Stimulated activated CD8-positive, alpha-beta memory T cell treated with anti-CD3 and anti-CD28 coated beads, Interleukin-12 subunit alpha, Interleukin-12 subunit beta, amount 100 ng/mL, for 4 hours (primary cell): Measurements from ENCODE around the gene RRP9.

Experiments used
- DNase-seq: peaks from one replicate; pipeline ENCODE4 v3.0.0-alpha.2; 2020; ENCODE audit warnings: low read depth

Gene RRP9

GRCh38 chr3:51955893-51956770 lies 14.4 kb upstream of the RRP9 start:
- DNase-seq = no peak

- no peak for DNase-seq
These were observed 13.6 kb upstream of the RRP9 start, which contains the start of gene GPR62 for GRCh38 chr3:51955175-51955892. Gene GPR62 (plus strand): TSS chr3:51955381. CDS start chr3:51955653, 272 bp downstream.

- DNase-seq = no peak
These were observed 13.0 kb upstream of the RRP9 start for GRCh38 chr3:51954713-51955112.

GRCh38 chr3:51954105-51954504 lies 12.4 kb upstream of the RRP9 start:
- no peak for DNase-seq

GRCh38 chr3:51953445-51953844 lies 11.7 kb upstream of the RRP9 start:
- no peak for DNase-seq

GRCh38 chr3:51950899-51951298 lies 9.2 kb upstream of the RRP9 start:
- DNase-seq = no peak

GRCh38 chr3:51949121-51949520 lies 7.4 kb upstream of the RRP9 start:
- no peak for DNase-seq

- DNase-seq = no peak
These were observed 6.4 kb upstream of the RRP9 start for GRCh38 chr3:51948016-51948580.

GRCh38 chr3:51947215-51947900 lies 5.7 kb upstream of the RRP9 start:
- no peak for DNase-seq

GRCh38 chr3:51946796-51947195 lies 5.1 kb upstream of the RRP9 start:
- no peak for DNase-seq

GRCh38 chr3:51945926-51946705 lies 4.4 kb upstream of the RRP9 start:
- DNase-seq = no peak

GRCh38 chr3:51945031-51945840 lies 3.5 kb upstream of the RRP9 start:
- no peak for DNase-seq

- no peak for DNase-seq
These were observed 2.8 kb upstream of the RRP9 start for GRCh38 chr3:51944451-51945021.

GRCh38 chr3:51943451-51944391 lies 2.0 kb upstream of the RRP9 start:
- DNase-seq = no peak

- peak; percentile 31 for DNase-seq
These were observed 1.1 kb upstream of the RRP9 start for GRCh38 chr3:51942603-51943450.

GRCh38 chr3:51941463-51941797 lies 274 bp downstream of the RRP9 start:
- DNase-seq = no peak

- no peak for DNase-seq
These were observed 849 bp downstream of the RRP9 start for GRCh38 chr3:51940648-51941462.
